ENCODE measurements around the gene CYP46A1.
A peak's percentile ranks its signal among the peaks of the same experiment; 100 is the strongest.
"Not testable (repeated sequence)": the region's sequence is repeated elsewhere in the genome, so short reads cannot be mapped to it uniquely, and the experiment has no call there.

CYP46A1 gene

DNA sequence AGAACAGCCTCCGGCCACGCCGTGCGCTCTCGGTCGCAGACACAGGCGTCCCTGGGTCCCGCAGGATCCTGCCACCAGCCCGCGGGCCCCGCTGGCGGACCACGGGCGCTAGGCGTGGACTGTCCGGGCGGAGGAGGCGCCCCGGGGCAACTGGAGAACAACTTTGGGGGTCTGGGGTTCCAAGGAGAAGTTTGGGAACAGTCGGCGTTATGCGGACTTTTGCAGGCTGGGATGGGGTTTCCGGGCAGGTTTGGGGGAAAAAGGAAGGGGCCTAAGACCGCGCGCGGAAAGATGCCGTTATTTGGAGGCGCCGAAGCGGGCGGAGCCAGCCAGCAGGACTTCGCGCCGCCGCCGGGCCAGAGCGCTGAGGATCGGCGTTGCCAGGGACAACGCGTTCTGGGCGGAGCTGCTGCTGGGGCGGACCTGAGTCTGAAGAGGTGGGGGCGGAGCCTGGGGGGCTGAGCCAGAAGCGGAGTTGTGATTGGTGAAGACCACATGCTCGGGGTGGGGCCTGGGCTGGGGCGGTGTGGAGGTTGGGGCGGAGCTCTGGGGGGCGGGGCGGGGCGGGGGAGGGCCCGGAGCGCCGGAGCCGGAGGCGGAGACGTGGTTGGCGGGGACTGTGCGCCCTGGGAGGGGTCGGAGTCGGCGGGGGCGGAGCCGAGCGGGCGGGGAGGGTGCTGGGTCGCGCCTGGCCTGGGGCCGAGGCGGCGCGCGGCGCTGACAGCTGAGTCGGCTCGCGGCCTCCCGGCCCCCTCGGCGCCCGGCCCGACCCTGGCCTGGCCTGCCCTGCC, at the start of gene CYP46A1:
Gene CYP46A1 (plus strand): TSS at position 680 of the 791 bp plus-strand sequence. CDS start 120 bp downstream, outside the sequence.
- peak; percentile 98 for DNase-seq

DNA sequence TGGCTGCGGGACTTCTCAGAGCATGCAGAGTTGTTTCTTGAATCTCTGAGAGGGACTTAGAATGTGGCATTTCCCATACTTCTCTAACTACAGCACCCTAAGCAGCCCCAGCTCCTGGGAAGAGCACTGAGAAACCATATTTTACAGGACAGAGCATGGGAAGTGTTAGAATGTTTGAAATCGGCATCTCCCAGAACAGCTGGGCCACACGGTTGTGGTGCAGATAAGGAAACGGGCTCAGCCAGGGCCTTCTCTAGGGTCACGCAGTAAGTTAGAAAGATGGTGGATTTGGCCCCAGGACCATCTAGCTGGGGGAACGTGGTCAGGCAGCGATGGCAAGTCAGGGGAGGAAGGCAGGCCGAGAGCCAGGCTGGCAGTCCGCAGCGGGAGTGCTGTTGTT, 49.7 kb upstream of the CYP46A1 start:
- DNase-seq: no peak

DNA sequence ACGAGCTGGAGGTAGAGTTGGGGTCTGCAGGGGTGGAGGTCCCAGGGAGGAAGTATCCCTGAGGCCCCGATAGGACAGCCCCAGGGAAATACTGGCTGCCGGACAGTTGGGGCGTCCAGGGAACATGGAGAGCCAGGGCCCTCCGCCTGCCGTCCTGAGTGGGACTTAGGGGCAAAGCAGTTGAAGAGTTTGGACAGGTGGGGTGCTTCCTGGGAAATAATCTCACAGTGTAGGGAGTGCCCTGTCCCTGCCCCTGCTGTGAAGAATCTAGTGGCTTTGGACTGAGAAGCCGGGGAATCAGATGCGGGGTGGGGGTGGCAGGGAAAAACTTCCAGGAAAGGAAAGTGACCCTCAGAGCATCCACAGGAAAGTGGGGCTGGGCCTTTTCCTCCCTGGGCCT, 49.0 kb upstream of the CYP46A1 start:
- no peak for DNase-seq

DNA sequence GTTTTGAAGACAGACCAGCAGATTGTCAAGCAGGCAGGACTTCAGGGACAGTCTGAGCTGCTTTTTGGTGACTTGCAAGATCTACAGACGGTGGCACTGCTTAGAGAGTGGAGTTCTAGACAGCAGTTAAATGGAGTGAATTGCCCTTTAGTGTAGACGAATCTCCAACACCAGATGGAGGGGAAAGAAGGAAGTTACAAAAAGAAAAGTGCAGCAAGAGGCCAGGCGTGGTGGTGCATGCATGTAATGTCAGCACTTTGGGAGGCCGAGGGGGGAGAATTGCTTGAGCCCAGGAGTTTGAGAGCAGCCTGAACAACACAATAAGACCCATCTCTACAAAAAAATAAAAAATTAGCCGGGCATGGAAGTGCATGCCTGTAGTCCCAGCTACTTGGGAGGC, 47.6 kb upstream of the CYP46A1 start:
- DNase-seq: no peak

DNA sequence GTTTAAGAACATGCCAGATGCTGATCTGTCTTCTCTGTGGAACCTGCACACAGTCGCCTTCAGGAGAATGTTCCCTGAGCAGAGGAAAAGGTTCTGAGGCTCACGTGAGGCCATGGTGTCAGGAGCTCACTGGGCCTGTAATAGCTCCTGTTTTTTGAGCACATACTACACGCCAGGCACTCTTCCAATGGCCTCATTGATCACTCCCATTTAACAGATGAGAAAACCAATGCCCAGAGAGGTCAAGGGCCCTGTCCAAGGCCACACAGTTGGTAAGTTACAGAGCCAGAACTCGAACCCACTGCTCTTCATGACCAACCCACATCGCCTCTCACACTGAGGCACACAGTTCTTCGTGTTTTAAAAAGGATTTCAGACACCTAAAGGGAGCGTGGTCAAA, 46.5 kb upstream of the CYP46A1 start:
- no peak for DNase-seq

DNA sequence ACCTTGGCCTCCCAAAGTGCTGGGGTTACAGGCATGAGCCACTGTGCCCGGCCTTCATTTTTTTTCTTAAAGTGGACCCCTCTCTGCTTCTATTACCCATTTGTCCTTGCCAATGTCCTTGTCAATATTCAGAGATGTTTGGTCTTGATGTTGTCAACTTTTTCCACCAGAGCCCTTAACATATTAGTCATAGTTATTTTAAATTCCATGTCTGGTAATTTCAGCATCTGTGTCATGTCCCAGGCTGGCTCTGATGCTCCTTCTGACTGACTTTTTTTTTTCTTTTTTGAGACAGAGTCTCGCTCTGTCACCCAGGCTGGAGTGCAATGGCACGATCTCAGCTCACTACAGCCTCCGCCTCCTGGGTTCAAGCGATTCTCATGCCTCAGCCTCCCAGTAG, 41.3 kb upstream of the CYP46A1 start:
- DNase-seq: not testable (repeated sequence)

DNA sequence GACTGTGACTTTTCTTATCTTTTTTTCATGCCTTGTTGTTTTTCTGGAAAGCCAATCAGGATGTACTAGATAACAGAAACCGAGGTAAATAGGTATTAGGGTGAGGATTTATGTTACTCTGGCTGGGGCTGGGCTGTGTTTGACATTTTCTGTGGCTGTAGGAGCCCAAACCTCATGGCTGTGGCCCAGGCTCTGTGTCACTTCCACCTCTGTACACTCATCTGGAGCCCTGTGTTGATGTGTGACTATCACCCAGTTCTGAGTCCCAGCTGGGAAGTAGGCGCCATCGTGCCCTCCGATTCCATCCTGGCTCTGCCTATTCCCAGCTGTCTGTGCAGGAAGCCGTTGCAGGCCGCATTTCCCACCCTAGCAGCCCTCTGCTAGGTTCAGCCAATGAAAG, 40.8 kb upstream of the CYP46A1 start:
- DNase-seq: no peak

DNA sequence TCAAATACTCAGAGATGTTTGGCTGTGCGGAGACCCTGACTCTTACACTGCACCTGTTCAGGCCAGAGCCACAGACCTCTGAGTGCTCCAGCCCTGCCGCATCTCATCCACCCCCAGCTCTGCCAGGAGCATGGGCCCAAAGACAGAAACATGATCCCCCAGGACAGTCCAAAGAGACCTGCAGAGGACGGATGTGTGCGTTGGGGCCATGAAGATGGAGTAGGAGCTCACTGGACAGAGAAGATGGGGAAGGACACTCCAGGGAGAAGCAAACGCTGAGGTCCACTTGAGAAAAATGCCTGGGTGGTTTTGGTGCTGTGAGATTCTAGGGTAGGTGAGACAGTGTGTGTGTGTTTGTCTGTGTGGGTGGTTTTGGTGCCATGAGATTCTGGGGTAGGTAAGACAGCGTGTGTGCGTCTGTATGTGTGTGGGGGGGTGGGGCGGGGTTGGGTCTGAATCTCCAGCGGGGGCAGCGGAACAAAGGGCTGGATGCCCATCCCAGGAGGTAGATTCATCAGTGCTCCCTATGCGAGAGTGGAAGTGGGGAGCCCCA, 40.0 kb upstream of the CYP46A1 start:
- DNase-seq: no peak

DNA sequence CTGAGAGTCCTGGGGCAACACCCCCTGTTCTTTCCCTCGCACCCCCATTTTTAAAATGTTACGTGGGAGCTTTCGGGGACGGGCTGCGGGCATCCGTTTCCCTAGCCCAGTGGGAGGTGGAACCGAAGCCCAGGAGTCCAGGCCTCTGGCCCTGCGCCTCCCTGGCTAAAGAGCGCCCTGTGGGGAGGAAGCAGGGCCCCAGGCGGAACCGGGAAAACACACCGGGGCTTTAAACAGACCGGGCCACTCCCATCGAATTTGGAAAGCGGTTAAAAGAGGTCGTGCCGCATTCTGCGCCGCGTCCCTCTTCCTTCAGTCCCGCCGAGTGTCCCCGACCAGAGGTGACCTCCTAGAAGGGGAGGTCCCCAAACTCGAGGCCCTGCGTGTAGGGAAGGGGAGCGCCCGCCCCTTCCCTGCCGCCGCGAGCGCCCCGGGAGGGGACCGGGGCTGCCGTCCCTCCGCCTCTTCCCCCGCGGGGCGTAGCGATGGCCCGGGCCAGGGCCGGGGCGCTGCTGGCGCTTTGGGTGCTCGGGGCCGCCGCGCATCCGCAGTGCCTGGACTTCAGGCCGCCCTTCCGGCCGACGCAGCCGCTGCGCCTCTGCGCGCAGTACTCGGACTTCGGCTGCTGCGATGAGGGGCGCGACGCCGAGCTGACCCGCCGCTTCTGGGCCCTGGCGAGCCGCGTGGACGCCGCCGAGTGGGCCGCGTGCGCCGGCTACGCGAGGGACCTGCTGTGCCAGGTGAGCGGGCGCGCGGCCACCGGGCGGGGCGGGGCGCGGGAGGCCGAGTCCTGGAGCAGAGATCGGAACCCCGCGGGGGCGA, 39.2 kb upstream of the CYP46A1 start, which contains the start of gene HHIPL1:
Gene HHIPL1 (plus strand): TSS at position 407 of the 822 bp plus-strand sequence. CDS start 79 bp downstream, at position 486.
- peak in 1 of 2 donors; percentile 1 for DNase-seq

DNA sequence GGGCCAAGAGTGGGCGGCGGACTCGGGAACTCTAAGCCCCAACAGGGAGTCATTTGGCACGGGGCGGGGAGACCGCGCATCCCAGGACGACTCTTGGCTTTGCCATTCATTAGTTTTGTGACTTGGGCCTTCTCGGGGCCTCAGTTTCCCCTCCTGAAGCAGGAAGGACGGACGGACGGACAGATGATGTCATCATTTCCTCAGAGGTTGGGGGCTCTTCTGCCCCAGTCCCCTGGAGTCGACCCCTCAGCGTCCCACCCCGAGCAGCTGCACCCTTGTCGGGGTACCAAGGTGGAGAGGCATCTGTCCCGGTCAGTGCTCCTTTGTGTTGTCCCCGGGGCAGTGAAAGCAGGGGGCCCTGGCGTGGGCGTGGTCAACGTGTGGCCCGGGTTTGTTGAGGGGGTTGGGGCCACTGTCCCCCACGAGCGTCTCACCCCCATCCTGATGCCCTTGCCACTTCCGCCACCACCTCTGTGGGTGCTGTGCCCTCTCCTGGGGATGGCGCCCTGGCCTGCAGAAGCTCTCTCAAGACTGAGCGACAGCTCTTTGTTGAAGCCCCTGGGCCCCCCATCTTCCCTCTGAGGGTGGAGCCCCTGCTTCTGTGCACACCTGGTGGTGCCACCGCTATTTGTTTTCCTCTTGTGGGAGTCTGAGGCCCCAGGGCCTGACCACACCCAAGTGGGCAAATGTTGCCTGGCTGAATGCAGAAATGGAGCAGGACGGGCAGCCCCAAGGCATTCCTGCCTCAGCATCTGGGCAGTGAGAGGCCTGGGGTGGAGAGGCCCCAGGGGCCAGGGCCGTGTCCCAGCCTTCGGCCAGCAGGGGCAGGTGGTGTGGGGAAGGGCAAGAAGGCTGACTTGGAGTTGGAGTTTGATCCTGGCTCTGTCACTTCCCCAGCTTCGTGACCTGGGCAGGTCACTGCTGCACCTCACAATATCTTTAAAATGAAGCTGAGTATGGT, 38.3 kb upstream of the CYP46A1 start:
- DNase-seq: no peak

DNA sequence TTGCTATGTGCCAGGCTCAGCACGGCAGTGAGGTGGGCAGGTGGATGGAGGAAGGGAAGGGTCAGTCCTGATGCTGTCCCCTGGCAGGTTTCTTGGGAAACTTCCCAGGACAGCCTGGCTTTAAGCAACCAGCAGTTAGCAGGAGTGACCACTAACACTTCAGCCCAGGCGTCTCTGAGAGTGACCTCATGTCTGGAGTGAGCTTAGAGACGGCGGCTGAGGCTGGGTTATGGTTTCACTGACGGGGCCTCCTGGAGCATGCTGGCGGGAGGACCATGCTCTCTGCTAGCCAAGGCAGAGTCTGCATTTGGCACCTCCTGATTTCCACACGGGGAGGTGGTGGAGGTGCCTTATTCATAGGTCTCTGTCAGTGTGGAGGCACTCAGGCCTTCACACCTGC, 36.7 kb upstream of the CYP46A1 start:
- DNase-seq: no peak

DNA sequence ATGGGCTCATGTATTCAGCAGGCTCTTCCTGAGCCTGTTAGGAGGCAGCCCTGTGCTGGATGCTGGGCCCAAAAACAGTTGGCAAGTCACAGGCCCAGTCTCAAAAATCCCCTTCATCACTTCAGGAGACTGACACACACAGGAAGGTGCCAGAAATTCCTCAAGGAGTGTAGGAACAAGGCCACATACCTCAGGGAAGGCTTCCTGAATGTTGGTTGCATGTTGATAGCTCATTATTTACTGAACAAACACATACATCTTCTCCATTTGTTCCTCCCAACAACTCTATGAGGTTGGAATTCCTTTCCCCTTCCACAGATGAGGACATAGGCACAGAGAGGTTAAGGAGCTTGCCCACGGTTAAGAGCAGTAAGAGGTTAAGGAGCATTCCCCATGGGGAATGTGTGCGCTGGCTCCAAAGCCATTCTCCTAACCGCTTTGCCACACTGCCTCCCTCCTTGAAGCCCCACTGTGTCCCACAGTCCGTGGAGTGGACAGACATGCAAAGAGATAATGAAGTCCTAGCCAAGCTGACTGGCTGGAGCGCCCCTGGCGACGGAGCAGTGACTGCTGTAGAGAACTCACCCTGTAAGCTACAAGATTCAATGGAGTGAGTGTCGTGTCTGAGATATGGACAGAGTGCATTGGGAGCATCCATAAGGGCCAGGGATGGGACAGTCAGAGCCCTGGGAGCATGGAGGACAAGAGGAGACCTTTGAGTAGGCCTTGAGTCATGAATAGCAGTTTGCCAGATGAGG, 35.9 kb upstream of the CYP46A1 start:
- no peak for DNase-seq

DNA sequence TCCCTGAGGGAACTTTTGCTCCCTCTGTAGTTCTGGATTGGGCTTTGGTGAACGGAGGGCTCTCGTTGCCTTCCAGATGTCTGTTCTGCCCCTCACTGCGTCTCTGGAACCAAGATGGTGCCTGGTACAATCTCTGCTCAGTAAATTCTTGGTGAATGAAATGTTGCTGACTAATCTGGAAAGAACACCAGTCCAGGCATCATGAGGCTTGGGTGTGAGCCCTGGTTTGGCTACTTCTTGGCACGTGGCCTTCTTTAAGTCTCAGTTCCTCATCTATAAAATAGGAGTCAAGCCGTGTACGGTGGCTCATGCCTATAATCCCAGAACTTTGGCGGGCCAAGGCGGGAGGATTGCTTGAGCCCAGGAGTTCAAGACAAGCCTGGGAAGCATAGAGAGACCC, 34.9 kb upstream of the CYP46A1 start:
- no peak for DNase-seq

DNA sequence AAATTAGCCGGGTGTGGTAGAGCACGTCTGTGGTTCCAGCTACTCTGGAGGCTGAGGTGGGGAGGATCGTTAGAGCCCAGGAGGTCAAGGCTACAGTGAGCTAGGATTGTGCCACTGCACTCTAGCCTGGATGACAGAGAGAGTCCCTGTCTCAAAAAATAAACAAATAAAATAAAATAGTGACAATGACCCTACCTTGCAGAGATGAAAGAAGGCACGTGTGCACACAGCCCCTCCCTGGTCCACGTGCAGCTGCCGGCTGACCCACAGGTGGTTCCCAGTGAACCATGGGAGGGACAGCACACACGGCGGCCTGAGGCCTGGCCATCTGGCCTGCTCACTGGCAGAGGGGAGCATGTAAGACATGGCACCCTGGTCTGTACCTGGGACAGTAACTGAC, 34.5 kb upstream of the CYP46A1 start:
- DNase-seq: no peak

DNA sequence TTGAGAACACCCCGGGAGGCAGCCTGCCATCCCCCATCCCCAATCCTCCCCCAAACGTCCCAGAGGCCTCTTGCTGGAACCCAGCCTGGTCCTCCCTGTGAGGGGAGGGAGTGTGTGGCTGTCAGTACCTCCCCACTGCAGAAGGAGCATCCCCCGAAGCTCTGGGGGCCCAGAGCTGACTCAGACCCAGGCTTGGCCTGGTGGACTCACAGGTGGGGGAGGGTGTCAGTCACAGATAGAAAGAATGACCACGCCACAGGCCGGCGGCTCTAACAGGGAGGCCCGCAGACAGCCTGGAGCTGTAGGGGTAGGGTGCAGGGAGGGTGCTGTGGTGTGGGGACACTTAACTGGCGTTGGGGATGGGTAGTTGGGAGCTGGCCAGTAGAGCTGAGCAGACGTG, 33.9 kb upstream of the CYP46A1 start:
- DNase-seq: no peak

DNA sequence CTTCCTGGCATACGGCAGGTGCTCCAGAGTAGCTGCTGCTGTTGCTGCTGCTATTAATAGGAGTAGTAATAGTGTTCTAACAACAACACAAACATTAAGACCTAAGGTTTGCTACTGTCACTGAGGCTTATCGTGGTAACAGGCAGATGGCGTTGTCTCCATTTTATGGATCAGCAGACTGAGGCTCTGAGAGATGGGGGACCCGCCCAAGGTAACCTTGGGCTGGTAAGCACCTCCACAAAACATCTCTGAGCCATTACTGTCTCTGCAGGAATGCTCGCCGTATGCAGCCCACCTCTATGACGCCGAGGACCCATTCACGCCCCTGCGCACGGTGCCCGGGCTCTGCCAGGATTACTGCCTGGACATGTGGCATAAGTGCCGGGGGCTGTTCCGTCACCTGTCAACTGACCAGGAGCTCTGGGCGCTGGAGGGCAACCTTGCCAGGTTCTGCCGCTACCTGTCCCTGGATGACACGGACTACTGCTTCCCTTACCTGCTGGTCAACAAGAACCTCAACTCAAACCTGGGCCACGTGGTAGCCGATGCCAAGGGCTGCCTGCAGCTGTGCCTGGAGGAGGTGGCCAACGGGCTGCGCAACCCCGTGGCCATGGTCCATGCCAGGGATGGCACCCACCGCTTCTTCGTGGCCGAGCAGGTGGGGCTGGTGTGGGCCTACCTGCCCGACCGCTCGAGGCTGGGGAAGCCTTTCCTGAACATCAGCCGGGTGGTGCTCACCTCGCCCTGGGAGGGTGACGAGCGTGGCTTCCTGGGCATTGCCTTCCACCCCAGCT, 31.9 kb upstream of the CYP46A1 start:
- DNase-seq: no peak

DNA sequence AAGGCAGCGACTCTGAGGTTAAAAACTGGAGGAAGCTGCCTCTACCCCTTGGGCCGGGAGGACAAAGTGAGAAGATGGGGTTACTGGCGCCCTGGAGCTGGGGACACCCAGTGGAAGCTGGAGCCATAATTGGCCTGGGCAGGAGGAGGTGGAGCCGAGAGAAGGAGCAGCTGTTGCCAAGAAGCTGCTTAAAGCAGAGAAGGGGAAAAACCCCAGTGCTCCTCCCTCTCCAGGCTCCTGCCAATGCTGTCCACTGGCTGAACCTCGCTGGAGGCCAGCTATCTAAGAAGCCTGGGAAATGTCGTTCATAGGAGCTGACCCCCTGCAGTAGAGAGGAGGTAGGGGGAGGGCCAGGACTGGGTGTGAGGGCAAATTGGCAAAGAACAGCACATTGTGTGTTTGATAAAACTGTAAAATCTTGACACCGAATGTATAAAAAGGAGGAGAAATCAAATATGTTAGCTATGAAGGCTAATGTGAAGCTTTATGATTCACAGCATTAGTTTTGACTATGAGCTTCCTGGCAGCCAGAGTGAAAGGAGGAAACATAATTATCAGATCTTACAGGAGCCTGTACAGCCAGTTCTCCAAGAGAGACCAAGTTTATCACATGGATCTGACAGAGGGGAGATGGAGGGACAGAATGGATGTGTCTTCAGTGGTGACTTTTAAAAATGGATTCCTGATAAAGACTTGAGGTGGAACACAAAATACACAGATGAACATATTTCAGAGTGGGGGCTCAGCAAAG, 29.7 kb upstream of the CYP46A1 start:
- DNase-seq: no peak

DNA sequence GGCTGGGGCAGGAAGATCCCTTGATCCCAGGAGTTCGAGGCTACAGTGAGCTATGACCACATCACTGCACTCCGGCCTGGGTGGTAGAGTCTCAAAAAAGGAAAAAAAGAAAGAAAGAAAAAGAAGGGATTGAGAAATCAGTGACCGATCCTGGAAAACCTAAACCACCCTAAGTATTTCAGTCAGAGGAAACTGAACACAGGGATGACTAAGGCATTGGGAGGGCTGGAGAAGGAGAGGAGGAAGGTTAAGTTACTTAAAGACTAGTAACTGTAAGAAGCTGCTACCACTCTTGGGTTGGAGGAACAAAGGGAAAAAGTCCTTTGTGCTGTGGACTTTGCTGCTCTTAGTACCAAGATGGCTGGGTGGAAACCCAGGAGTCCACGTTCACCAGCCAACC, 28.6 kb upstream of the CYP46A1 start:
- DNase-seq: no peak

DNA sequence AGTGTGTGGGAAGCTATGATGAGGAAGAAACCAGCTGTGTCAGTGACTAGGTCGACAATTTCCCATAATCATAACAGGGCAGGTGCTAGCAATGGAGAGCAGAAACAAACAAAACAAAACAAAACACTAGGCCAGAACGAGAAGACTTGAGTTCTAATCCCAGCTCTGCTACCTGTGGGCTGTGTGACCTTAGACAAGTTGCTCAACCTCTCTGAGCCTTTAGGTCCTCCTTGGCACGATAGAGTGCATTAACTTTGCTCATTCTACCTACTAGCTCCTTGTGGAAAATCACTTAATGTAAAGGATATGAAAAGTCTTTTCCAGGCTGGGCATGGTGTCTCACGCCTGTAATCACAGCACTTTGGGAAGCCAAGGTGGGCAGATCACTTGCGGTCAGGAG, 27.9 kb upstream of the CYP46A1 start:
- DNase-seq: no peak

DNA sequence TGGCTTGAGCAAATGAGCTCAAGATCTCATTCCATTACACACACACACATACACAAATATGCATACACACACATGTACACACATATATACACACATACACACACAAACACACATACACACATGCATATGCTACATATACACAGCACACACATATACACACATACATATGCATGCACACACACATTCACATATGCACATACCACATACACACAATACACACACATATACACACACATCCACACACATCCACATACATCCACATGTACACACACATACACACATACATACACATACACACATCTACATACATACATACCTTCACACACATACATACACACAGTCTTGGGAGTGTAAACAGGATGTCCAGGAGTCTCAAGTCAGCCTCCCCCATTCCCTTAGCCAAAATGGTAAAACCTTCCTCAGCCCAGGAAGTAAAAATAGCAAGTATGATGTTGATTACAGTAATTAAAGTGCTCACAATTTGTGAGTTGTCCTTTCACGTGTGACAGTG, 26.4 kb upstream of the CYP46A1 start:
- DNase-seq: no peak
